ENCODE data around the gene COL6A3. TPM values are rescaled to one million over a fixed set of nuclear protein-coding genes. Genes with fewer than 3 reads are reported as not detected.

COL6A3 gene
- total RNA-seq, 1 experiment from 2014 or later = 0.81 TPM

- Histone ChIP-seq H3T11ph (ENCODE audit: low read length) (no peak overlapping the region), H2BK12ac (ENCODE audit: insufficient read length, low read depth, low read length) (no peak overlapping the region), H4K8ac (replicated peaks; ENCODE audit: insufficient read length, low read depth, low read length) (no peak overlapping the region), H3K27me3 (ENCODE audit: insufficient read depth, low read length) (no peaks in the 10 kb centered on the region), H3K79me1 (ENCODE audit: insufficient read depth, low read depth, low read length, poor library complexity, severe bottlenecking) (no peaks in the 10 kb centered on the region), H3K9ac (ENCODE audit: extremely low read depth, insufficient read length, low read length) (no peak overlapping the region), H2BK120ac (ENCODE audit: low read depth, low read length, poor library complexity, severe bottlenecking) (no peak overlapping the region), H4K91ac (ENCODE audit: insufficient read length, low read depth, low read length) (no peak overlapping the region), H3K14ac (ENCODE audit: insufficient read depth, low read length) (no peak overlapping the region), H4K5ac (ENCODE audit: insufficient read length, low read depth, low read length) (no peak overlapping the region), H4K20me1 (ENCODE audit: control insufficient read depth, insufficient read depth, insufficient read length) (no peaks in the 10 kb centered on the region), H3K4me1 (ENCODE audit: insufficient read depth, low read length) (no peaks in the 10 kb centered on the region), H2AFZ (ENCODE audit: low read length) (no peak overlapping the region), H3K79me2 (ENCODE audit: insufficient read depth, low read length) (no peaks in the 10 kb centered on the region), H3K27ac (ENCODE audit: insufficient read length, low read depth, low read length) (no peak overlapping the region), H2BK15ac (ENCODE audit: low read depth, low read length) (no peak overlapping the region), H3K23ac (ENCODE audit: insufficient read length, low read depth, low read length) (no peak overlapping the region), H3K4ac (ENCODE audit: low read depth, low read length) (no peak overlapping the region), H2BK20ac (ENCODE audit: low read depth, low read length, poor library complexity, severe bottlenecking) (no peak overlapping the region), H3K23me2 (ENCODE audit: insufficient read length, low read depth, low read length, poor library complexity, severe bottlenecking) (no peaks in the 10 kb centered on the region), H3K18ac (ENCODE audit: insufficient read length, low read depth, low read length) (no peak overlapping the region), H2AK5ac (ENCODE audit: insufficient read length, low read length) (no peak overlapping the region), H3K4me2 (ENCODE audit: insufficient read depth, insufficient read length, low read length) (no peak overlapping the region), H2BK5ac (ENCODE audit: insufficient read length, low read length) (no peak overlapping the region), H3K56ac (ENCODE audit: insufficient read length, low read depth, low read length) (no peak overlapping the region), H3K9me3 (ENCODE audit: control insufficient read depth, low read depth, low read length) (no peaks in the 10 kb centered on the region)
- H3K9me3 Mint-ChIP-seq = no peaks in the 10 kb centered on the region
- no peak overlapping the region; a peak in 1 of 7 replicates for H3K27ac Mint-ChIP-seq
- no peak for DNase-seq
- TF ChIP-seq, protein P1, sequence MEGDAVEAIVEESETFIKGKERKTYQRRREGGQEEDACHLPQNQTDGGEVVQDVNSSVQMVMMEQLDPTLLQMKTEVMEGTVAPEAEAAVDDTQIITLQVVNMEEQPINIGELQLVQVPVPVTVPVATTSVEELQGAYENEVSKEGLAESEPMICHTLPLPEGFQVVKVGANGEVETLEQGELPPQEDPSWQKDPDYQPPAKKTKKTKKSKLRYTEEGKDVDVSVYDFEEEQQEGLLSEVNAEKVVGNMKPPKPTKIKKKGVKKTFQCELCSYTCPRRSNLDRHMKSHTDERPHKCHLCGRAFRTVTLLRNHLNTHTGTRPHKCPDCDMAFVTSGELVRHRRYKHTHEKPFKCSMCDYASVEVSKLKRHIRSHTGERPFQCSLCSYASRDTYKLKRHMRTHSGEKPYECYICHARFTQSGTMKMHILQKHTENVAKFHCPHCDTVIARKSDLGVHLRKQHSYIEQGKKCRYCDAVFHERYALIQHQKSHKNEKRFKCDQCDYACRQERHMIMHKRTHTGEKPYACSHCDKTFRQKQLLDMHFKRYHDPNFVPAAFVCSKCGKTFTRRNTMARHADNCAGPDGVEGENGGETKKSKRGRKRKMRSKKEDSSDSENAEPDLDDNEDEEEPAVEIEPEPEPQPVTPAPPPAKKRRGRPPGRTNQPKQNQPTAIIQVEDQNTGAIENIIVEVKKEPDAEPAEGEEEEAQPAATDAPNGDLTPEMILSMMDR (conservative IDR thresholded peaks at IDR 0.05) = no peak
- no peaks in the 10 kb centered on the region for H3K36me3 Mint-ChIP-seq (ENCODE audit: insufficient read depth in 1 of 3, low read depth in 3 of 3)
- H3K4me1 Mint-ChIP-seq = peaks cover 4 to 6% of the 10 kb centered on the region in 2 experiments
- H3K27me3 Mint-ChIP-seq (ENCODE audit: low read depth) = peaks cover 11% of the 10 kb centered on the region
- H3K4me3 Mint-ChIP-seq = no peak overlapping the region
- no CpG with 5 or more reads among the region's 15 CpGs for WGBS (ENCODE audit: extremely low coverage, insufficient read length, low lambda C conversion rate)
Measured at GRCh38 chr2:237319086-237319820, 94.7 kb downstream of the COL6A3 start.

Measured in H9 (cell line).